HG03520 (cell line): ENCODE results near the gene THPO.

Experiments
- ATAC-seq: cut with Tn5 transposase; IDR thresholded peaks from one replicate; pipeline ENCODE4 v1.9.1; 2021; ENCODE audit warnings: mild to moderate bottlenecking, moderate library complexity; ENCODE audit not compliant: unreplicated experiment

The THPO gene

GRCh38 chr3:184366619-184367289 lies 11.3 kb downstream of the THPO start:
- no peak for ATAC-seq

DNA sequence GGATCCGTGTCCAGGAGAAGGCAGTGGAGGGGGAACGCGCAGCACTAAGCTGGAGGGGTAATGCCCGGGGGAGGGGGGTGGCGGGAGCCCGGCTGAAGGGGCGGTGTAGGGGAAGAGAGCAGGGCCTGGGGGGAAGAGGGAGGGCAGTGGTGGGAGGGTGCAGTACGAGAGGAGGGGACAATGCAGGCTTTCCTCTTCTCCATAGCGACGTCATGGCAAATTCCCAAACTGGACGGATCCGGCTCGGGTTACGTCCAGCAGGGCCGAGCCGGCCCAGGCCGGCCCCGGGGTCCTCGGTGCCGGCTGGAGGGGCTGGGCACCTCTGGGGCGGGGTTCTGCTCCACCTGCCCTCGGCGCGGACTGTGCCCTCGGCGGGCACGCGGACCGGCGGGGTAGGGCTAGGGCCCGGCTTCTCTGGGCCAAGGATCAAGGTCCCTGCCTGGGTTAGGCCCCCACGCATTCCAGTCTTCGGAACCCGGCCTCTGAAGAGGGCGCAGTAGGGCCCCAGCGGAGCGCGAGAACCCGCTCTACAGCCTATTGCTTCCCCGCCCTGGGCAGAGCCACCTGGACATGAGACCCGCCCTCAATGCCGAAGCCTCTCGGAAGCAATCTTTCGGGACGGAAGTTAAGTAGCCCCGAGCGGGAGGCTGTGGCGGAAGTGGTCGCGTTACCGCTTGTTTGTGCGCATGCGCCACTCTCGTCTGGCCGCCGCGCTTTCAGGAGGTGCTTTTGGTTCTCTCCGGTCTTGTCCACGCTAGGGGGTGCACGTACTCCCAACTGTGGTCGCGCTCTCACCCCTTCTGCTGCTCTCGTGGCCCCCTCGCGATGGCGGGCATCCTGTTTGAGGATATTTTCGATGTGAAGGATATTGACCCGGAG lies 15.1 kb downstream of the THPO start:
- peak; percentile 87 for ATAC-seq

DNA sequence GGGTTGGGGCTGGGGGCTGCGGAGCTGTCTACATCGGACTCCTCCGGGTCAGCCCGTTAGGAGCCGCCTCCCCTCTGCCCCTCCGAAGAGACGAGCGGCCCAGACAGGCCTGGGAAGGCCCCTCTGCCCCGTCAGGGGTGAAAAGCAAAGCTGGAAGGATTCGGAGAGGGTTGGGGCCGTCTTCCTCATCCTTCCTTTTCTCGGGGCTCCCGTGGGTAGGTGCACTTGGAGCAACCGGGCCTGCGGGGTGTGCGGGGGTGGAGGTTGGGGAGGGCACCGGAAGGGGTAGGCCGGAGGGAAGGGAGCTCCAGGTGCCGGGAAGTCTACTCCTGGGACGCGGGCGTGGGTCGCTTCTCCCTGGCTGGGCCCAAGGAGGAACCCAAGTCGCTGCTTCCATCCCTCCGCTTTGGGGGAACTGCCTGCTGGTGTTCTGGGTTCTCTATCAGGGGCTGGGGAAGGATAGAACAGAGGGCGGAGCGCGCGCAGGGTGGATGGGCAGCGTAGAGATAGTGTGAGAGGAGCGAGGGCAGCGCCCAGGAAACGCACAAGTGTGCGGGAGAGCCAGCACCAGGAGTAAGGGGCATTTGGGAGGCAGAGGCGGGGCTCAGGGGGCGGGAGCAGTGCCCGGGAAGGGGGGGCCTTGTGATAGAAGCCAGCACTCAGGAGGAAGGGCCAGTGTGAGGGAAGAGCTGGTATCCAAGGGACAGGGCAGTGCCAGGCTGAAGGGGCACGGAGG lies 15.9 kb downstream of the THPO start:
- ATAC-seq, result no peak

GRCh38 chr3:184361532-184361931 lies 16.5 kb downstream of the THPO start, which contains the start of the genes CLCN2 and POLR2H:
Gene CLCN2 (minus strand): TSS chr3:184361605. CDS start chr3:184361479, 126 bp downstream.
Gene POLR2H (plus strand): TSS chr3:184361710. CDS start chr3:184363493, 1,783 bp downstream.
- peak; percentile 28 for ATAC-seq

DNA sequence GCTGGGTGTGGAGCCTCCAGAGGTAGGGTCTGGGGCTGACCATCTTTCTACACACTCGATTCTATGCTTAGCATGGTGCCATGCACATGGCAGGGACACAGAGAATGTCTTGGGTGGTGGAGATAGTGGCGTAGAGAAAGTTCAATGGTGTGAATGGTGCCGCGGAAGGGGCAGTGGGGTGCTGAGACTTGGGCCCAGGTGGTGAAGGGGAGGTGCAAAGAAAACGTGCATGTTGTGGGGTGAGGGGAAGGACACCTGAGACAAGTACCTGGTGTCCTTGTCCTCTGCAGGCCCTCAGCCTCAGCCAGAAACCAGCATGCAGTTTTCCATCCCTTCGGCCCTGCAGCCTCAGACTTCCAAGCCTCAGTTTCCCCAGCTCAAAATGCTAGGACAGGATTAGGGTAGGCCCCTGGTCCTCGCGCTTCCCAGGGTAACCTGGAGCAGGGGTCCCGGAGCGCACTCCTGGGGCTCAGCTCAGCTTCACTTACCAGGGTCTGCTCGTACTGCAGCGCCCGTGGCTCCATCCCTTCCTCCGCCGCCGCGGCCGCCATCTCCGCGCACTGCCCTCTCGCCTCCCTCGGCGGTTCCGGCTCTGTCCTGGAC lies 17.0 kb downstream of the THPO start:
- peak; percentile 1 for ATAC-seq

DNA sequence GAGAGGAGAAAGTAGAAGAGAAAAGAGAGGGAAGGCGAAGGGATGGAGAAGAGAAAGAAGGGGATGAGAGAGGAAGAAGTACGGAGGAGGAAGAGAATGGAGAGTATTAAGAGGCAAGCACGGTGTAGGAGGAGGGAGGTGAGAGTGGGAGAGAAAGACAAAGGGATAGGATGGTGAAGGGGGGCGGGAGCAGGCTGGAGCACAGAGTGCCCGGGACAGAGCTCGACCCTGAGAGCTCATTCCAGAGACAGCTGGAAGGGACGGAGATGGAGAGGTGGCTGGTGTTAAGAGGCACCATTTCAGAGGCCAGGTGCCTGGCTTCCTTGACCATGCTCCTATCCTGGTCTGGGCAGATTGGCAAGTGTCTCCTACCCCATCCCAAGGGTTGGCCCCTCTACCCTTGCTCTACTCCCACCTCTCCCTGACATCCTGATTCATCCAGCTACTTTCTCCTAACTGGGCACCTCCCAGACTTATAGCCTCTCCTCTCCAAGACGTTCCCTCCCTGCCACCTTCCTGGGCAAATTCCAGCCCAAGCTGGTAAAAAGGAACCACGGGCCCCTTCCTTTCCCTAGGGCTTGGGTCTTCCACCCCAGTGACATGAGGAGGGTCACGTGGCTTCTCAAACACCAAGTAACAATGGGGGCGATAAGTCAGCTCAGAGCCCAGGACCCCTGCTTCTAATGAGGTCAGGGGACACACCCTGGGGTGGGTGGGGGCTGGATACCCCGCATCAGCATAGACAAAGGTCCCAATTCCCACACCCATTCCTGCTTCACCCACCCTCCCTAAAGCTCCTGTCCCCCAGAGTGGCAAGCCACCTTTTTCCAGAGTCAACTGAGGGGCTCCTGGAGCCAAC lies 17.7 kb downstream of the THPO start:
- no peak for ATAC-seq

DNA sequence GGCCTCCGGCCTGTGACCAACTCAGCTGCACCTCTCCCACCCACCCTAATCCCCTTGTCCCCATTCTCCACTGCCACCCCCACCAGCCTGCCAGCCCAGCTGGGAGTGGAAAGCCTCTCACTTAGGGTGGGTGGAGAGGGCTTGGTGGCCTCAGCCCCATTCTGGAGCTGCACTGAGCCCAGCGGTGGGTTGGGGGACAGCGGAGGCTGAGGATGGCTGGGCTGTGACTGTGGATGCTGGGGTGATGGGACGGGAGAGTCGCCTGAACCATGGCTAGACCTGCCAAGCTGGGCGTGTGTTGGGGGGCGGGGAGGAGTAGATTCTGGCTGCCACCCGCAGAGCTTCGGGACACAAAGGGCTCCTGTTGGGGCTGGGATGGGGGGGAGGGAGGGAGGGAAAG lies 18.4 kb downstream of the THPO start:
- no peak for ATAC-seq

- no peak for ATAC-seq
These were observed 19.1 kb downstream of the THPO start for GRCh38 chr3:184358921-184359350.

GRCh38 chr3:184358124-184358767 lies 19.8 kb downstream of the THPO start:
- no peak for ATAC-seq

DNA sequence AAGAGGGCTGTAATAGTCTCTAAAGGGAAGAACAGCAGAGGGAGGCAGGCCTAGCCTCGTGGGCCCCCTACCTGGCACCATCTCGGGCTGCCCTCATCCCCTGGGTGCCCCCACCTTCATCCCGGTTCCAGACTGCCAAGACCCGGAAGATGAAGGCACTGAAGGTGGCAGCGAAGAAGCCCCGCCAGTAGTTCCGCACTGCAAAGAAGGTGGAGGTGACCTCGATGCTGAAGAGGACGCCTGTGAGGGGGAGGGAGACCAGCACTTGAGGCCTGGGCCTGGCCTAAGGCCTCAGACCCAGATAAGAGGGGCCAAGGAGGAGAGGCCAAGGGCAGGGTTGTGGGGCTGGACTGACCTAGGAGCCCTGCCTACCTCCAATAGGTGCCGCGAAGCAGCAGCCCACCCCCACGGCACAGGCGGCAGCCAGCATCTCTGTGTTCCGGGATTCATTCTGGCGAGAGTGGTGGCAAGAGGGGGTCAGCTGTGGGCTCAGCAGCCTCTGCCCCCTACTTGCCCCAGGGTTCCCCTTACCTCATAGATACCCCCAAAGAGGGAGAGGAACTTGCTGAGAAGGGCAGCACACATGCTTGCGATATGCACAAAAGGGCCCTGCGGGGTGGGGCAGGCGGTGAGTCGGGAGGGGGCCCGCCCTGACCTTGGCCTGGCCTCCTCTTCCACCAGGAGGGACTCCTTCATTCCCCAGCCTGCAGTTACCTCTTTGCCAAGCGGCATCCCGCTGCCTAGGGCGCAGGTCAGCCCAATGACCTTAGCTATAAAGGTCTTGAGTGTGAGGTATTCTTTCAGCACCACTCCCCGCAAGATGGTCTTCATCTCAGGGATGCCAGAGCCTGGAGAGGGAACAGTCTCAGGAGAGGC lies 20.5 kb downstream of the THPO start:
- ATAC-seq, result no peak

DNA sequence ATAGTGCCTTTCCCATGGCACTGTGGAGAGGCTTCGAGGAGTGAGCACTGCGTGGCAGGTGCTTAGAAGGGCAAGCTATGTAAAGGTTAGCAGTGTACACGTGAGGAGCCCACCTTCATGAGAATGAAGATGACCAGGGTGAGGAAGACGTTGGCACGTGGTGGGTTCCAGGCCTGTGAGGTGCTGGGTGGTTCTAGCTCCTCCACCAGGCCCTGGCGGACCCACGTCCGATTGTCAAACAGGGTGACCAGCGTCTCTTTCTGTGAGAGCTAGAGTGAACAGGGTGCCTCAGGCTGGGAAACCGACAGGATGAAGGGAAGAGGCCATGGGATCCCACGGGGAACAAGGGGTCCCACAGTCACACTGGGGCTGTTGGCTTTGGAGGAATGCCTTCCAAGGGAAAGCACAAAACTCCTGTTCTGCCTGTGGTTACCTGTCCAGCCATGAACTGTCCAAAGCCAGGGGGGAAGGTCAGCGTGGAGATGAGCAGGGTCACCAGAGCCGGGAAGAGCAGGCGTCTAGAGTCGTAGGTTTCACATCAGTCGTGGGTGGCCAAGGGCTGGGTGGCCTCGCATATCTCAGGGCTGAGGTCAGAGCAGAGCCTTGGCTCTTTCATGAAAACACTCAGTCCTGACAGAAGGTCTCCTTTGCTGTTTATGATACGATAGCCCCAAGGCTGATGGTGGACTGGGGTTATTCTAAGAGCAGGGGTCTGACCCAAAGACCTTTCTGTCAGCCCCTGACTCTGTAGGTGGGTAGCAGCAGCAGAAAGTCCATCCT lies 22.6 kb downstream of the THPO start:
- ATAC-seq, result no peak

GRCh38 chr3:184354754-184355153 lies 23.3 kb downstream of the THPO start:
- ATAC-seq, result no peak

- ATAC-seq, result no peak
These were observed 23.8 kb downstream of the THPO start for GRCh38 chr3:184354121-184354728.

DNA sequence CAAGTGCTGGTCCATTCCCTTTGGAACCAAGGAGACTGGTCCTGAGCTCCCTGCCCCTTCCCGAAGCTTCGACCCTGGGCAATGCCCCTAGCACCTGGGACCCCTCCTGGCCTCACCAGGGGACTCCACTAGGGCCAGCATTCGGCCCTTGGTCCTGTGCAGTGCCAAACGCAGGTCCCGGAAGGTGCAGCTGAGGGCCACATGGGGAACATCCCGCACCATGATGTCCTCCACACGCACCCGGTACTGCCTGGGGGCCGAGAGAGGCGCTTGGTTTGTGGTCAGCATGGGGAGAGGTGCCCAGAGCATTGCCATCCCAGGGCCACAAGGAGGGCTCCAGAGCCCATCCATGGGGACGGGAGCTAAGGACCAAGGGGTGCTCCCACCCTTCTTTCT lies 24.5 kb downstream of the THPO start:
- no peak for ATAC-seq

DNA sequence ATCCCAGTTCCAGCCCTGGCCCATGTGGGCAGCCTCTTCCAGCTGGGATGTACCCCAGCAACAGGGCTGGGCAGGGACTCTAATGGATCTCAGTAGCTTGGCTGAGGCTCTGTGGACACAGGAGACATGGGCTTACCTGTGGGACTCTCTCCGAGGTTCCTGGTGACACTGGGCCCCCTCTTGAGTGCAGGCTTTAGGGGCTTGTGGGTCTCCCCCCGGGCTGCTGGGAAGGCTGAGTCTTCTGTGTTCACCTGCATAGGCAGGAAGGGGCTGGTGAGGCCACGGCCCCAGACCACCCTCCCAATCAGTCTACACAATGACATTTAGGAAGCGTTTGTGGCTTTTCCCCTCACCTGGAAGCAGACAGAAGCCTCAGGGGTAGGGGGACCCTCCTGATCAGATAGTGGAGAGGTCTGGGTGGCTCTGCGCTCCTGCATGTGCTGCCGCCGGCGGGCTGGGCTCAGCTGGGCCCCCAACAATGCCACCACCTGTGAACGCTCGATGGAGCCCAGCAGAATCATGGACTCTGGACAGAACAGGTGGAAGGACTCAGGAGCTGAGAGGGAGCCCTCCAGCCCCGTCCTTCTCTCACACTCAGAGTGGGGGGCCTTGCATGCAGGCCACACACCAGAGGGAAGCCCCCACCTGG lies 25.0 kb downstream of the THPO start:
- ATAC-seq, result no peak

DNA sequence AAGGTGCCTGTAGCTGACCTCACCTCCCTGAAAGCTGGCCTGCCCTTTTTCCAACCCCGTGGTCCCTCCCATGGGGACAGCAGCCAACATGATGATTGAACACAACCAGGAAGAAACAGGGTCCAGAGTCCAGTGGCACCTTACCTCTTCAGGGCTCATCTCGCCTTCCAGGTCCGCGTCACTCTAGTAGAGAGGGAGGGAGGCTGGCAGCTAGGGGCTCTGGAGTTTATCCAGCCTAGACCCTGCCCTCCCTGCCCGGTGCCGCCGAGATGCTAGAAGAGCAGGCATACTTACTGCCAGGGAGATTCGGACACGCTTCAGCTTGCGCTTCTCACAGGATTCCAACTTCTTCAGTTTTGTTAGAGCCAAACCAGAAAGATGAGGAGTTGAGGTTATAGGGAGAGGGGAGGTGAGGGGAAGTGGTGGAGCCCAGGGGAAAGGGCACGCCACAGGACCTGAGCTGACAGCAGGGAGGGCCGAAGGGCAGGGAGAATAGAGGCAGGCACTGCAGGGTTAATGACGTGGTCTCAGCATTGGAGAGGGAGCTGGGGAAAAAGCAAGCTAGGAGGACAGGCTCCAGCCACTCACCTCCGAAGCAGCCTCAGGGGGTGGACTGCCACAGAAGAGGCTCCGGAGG lies 25.7 kb downstream of the THPO start:
- ATAC-seq, result no peak
